MCF 10A (cell line): ENCODE data around the gene SYNDIG1. TPM values are rescaled to one million over a fixed set of nuclear protein-coding genes. Genes with fewer than 3 reads are reported as not detected.
A peak's percentile ranks its signal among the peaks of the same experiment; 100 is the strongest.

Experiments used
- BruUV-seq: library from RNA; stranded (reverse); fragments of 400-500 nt; replicated peaks from 2 replicates; lab custom pipeline; 2021; lab: Mats Ljungman, UMichigan
- CTCF ChIA-PET: fragments of 300-600 bp; sonication (Branson Sonifier 250); formaldehyde crosslinking; extraction: SDS; loops from one replicate; lab custom pipeline; 2021; ENCODE audit warnings: antibody characterized with exemption, inconsistent platforms; lab: Yijun Ruan, JAX
- POLR2A ChIA-PET: fragments of 300-600, 350-650 bp; sonication (Branson Sonifier 250); formaldehyde crosslinking; extraction: SDS; loops from one replicate; lab custom pipeline; 2020; ENCODE audit warnings: antibody characterized with exemption, inconsistent platforms; lab: Yijun Ruan, JAX
- DNase-seq: peaks from one replicate; pipeline ENCODE4 v3.0.0-alpha.2; 2018; ENCODE audit not compliant: unreplicated experiment
- H3K27ac Mint-ChIP-seq: one replicate; pipeline ENCODE4 v1.8.0; 2022; ENCODE audit warnings: mild to moderate bottlenecking, low read depth, mixed read lengths; ENCODE audit not compliant: unreplicated experiment
- H3K27me3 Mint-ChIP-seq: one replicate; pipeline ENCODE4 v1.8.0; 2022; ENCODE audit warnings: mixed read lengths; ENCODE audit not compliant: insufficient read depth, unreplicated experiment
- H3K36me3 Mint-ChIP-seq: one replicate; pipeline ENCODE4 v1.8.0; 2022; ENCODE audit warnings: mild to moderate bottlenecking, moderate library complexity, mixed read lengths; ENCODE audit not compliant: insufficient read depth, unreplicated experiment
- H3K4me1 Mint-ChIP-seq: one replicate; pipeline ENCODE4 v1.8.0; 2022; ENCODE audit warnings: mixed read lengths; ENCODE audit not compliant: insufficient read depth, unreplicated experiment
- H3K4me3 Mint-ChIP-seq: one replicate; pipeline ENCODE4 v1.8.0; 2022; ENCODE audit warnings: mild to moderate bottlenecking, moderate library complexity, mixed read lengths; ENCODE audit not compliant: unreplicated experiment
- H3K9me3 Mint-ChIP-seq: one replicate; pipeline ENCODE4 v1.8.0; 2022; ENCODE audit warnings: mixed read lengths; ENCODE audit not compliant: unreplicated experiment
- CTCF ChIP-seq: fragments of 200-600 bp; IDR thresholded peaks from one replicate; pipeline ENCODE4 v1.8.0; 2022; ENCODE audit warnings: antibody characterized with exemption, mild to moderate bottlenecking; ENCODE audit not compliant: unreplicated experiment
- intact Hi-C: fragments of 100-400 bp; cut with micrococcal nuclease; formaldehyde crosslinking; loops from 2 replicates; pipeline ENCODE4 v1.14.1; 2022
- total RNA-seq: library from RNA; stranded (reverse); gene quantifications from 2 replicates; pipeline ENCODE4 v1.2.3, GENCODE V29; 2022

SYNDIG1 gene
- total RNA-seq, 1 experiment from 2014 or later = not detected

GRCh38 chr20:24608926-24609667, 139.7 kb downstream of the SYNDIG1 start:
- no peaks in the 10 kb centered on the region for H3K27me3 Mint-ChIP-seq
- H3K27ac Mint-ChIP-seq = no peak overlapping the region
- intact Hi-C loops = no loop called here
- no peak overlapping the region for H3K4me3 Mint-ChIP-seq
- BruUV-seq = no TSS peak
- H3K36me3 Mint-ChIP-seq = no peaks in the 10 kb centered on the region
- POLR2A ChIA-PET = interaction anchor here (0.8 kb wide), 1 partner anchor 9 kb away, joined by 3 read pairs; no protein-coding TSS in a partner anchor
- TF ChIP-seq CTCF = no peak
- no peaks in the 10 kb centered on the region for H3K4me1 Mint-ChIP-seq
- peak; percentile 32 for DNase-seq
- peaks cover 22% of the 10 kb centered on the region for H3K9me3 Mint-ChIP-seq
- CTCF ChIA-PET = interaction anchor here (0.7 kb wide), 1 partner anchor 12 kb away, joined by 3 read pairs; no protein-coding TSS in a partner anchor

GRCh38 chr20:24609757-24610156, 140.3 kb downstream of the SYNDIG1 start:
- no TSS peak for BruUV-seq
- H3K4me3 Mint-ChIP-seq = no peak overlapping the region
- no peaks in the 10 kb centered on the region for H3K4me1 Mint-ChIP-seq
- POLR2A ChIA-PET = no interaction called here
- no peaks in the 10 kb centered on the region for H3K36me3 Mint-ChIP-seq
- H3K27ac Mint-ChIP-seq = no peak overlapping the region
- intact Hi-C loops = no loop called here
- CTCF ChIA-PET = interaction anchor here (0.7 kb wide), 1 partner anchor 11 kb away, joined by 3 read pairs; no protein-coding TSS in a partner anchor
- no peak for TF ChIP-seq CTCF
- no peak for DNase-seq
- H3K9me3 Mint-ChIP-seq = peaks cover 22% of the 10 kb centered on the region
- H3K27me3 Mint-ChIP-seq = no peaks in the 10 kb centered on the region

GRCh38 chr20:24610341-24611115, 141.1 kb downstream of the SYNDIG1 start:
- ChIA-PET POLR2A (no interaction called here), CTCF (interaction anchor here (0.6 kb wide), 1 partner anchor 128 kb away, joined by 3 read pairs; no protein-coding TSS in a partner anchor)
- intact Hi-C loops = no loop called here
- no peak for TF ChIP-seq CTCF
- Mint-ChIP-seq H3K27ac (no peak overlapping the region), H3K4me1 (no peaks in the 10 kb centered on the region), H3K36me3 (no peaks in the 10 kb centered on the region), H3K9me3 (peaks cover 22% of the 10 kb centered on the region), H3K27me3 (no peaks in the 10 kb centered on the region), H3K4me3 (no peak overlapping the region)
- no peak for DNase-seq
- BruUV-seq = no TSS peak
